ENCODE measurements around the gene CHCHD6. TPM values are rescaled to one million over a fixed set of nuclear protein-coding genes. Genes with fewer than 3 reads are reported as not detected.

CHCHD6 gene
- total RNA-seq, 1 donor from 2014 or later, result 17.1 TPM

- Mint-ChIP-seq H3K4me1 (ENCODE audit: low read depth) (no peaks in the 10 kb centered on the region), H3K36me3 (ENCODE audit: low read depth) (no peaks in the 10 kb centered on the region), H3K4me3 (ENCODE audit: unreplicated experiment) (no peak overlapping the region), H3K27ac (ENCODE audit: unreplicated experiment) (no peak overlapping the region), H3K9me3 (ENCODE audit: low read depth) (no peaks in the 10 kb centered on the region), H3K27me3 (ENCODE audit: low read depth) (peaks cover 31% of the 10 kb centered on the region)
- DNase-seq (ENCODE audit: low spot score), result no peak
- no peak for TF ChIP-seq CTCF (IDR thresholded peaks at IDR 0.05)
These were observed 37.1 kb upstream of the CHCHD6 start for GRCh38 chr3:126666658-126667528.

- TF ChIP-seq CTCF (IDR thresholded peaks at IDR 0.05), result no peak
- no peak for DNase-seq (ENCODE audit: low spot score)
- H3K9me3 Mint-ChIP-seq (ENCODE audit: low read depth), result no peaks in the 10 kb centered on the region
- H3K36me3 Mint-ChIP-seq (ENCODE audit: low read depth), result no peaks in the 10 kb centered on the region
- H3K4me1 Mint-ChIP-seq (ENCODE audit: low read depth), result no peaks in the 10 kb centered on the region
- H3K4me3 Mint-ChIP-seq (ENCODE audit: unreplicated experiment), result no peak overlapping the region
- peaks cover 21% of the 10 kb centered on the region for H3K27me3 Mint-ChIP-seq (ENCODE audit: low read depth)
- H3K27ac Mint-ChIP-seq (ENCODE audit: unreplicated experiment), result no peak overlapping the region
These were observed 36.2 kb upstream of the CHCHD6 start for GRCh38 chr3:126667631-126668449.

DNA sequence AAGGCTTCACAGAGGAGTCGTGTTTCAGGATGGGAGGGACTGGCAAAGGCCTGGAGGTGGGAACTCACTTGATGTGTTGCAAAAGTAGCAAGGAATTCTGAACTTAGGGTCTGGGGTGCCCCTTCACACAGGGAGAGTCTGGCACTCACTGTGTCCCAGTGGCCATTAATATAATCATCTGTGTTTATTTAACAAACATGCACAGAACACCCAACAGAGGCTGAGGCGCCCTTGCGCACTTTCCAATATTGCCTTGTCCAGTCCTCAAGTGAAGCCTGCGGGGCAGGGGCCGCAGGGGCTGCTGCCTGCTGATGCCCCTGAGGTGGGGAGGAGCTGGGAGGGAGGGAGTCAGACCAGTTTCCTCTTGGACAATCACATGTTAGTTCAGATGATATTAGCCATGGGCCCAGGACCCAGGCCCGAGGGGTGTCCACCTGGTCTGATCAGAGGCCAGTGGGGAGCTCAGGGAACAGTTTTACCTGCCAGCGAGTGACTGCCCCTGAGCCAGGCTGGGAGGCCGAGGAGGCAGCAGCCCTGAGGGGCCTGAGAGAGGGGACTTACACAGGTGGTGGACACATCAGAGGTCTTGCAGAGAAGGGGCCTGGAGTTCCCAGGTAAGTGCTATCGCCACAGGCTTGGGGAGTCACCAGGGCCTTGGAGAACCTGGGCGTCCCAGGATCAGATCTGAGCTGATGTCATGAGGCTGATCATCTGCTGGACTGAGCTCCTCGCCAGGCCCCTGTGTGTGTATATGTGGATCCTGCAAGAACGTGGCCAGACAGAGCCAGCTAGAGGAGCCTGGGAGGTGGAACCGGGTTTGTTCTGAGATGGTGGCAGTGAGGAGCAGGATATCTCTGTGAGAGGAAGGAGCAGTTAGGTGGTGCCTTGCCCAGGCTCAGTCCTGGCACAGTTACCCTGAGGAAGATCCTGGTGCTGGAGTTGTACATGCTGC lies 35.3 kb upstream of the CHCHD6 start:
- H3K4me3 Mint-ChIP-seq (ENCODE audit: unreplicated experiment), result no peak overlapping the region
- DNase-seq (ENCODE audit: low spot score), result no peak
- peaks cover under 1% of the 10 kb centered on the region for H3K9me3 Mint-ChIP-seq (ENCODE audit: low read depth)
- H3K36me3 Mint-ChIP-seq (ENCODE audit: low read depth), result no peaks in the 10 kb centered on the region
- H3K27ac Mint-ChIP-seq (ENCODE audit: unreplicated experiment), result no peak overlapping the region
- TF ChIP-seq CTCF (IDR thresholded peaks at IDR 0.05), result no peak
- H3K4me1 Mint-ChIP-seq (ENCODE audit: low read depth), result no peaks in the 10 kb centered on the region
- H3K27me3 Mint-ChIP-seq (ENCODE audit: low read depth), result peaks cover 16% of the 10 kb centered on the region

- Mint-ChIP-seq H3K9me3 (ENCODE audit: low read depth) (peaks cover 10% of the 10 kb centered on the region), H3K4me1 (ENCODE audit: low read depth) (no peaks in the 10 kb centered on the region), H3K36me3 (ENCODE audit: low read depth) (peaks cover 2% of the 10 kb centered on the region), H3K4me3 (ENCODE audit: unreplicated experiment) (no peak overlapping the region), H3K27me3 (ENCODE audit: low read depth) (peaks cover 19% of the 10 kb centered on the region), H3K27ac (ENCODE audit: unreplicated experiment) (no peak overlapping the region)
- no peak for DNase-seq (ENCODE audit: low spot score)
- TF ChIP-seq CTCF (IDR thresholded peaks at IDR 0.05), result no peak
These were observed 32.5 kb upstream of the CHCHD6 start for GRCh38 chr3:126671521-126671920.

Data from chondrocyte (in vitro differentiated cells).